Esophagus muscularis mucosa (tissue), 4 donors: ENCODE measurements around the gene KCNH4. TPM values are rescaled to one million over a fixed set of nuclear protein-coding genes. Genes with fewer than 3 reads are reported as not detected.

Experiments used
- DNase-seq: peaks from one replicate; pipeline ENCODE4 v3.0.0-alpha.2; 2017; ENCODE audit errors: extremely low spot score
- H3K27ac ChIP-seq, 4 donors: fragments of 200-600 bp; sonication (generic); replicated peaks in 1 of 4; 1 replicate in 3 of 4; 2 replicates in 1 of 4; pipeline ENCODE4 v1.5.1; 2016 to 2019; ENCODE audit warnings: mild to moderate bottlenecking in 1 of 4
- H3K27me3 ChIP-seq, 4 donors: fragments of 200-600 bp; sonication (generic); one replicate each; pipeline versions ENCODE4 v1.5.1 to v1.6.0; 2016 to 2019
- H3K36me3 ChIP-seq, 4 donors: fragments of 200-600 bp; sonication (generic); one replicate each; pipeline ENCODE4 v1.5.1; 2016 to 2019
- H3K4me1 ChIP-seq, 4 donors: fragments of 200-600 bp; sonication (generic); one replicate each; pipeline ENCODE4 v1.5.1; 2016 to 2019
- H3K4me3 ChIP-seq, 4 donors: fragments of 200-600 bp; sonication (generic); 1 replicate in 2 of 4; 2 replicates in 2 of 4; pipeline ENCODE4 v1.5.1; 2016 to 2019; ENCODE audit warnings: mild to moderate bottlenecking in 4 of 4, moderate library complexity in 1 of 4
- H3K9me3 ChIP-seq, 4 donors: fragments of 200-600 bp; sonication (generic); 1 replicate in 3 of 4; 2 replicates in 1 of 4; pipeline ENCODE4 v1.5.1; 2016 to 2019
- EP300 ChIP-seq: sonication (generic); formaldehyde crosslinking; IDR thresholded peaks from one replicate; pipeline ENCODE4 v1.6.1; 2017; ENCODE audit warnings: antibody characterized with exemption
- POLR2A ChIP-seq: fragments of 450-650 bp; IDR thresholded peaks from one replicate; pipeline ENCODE4 v1.6.1; 2017; ENCODE audit warnings: antibody characterized with exemption, moderate library complexity, mild to moderate bottlenecking, low read depth
- POLR2AphosphoS5 ChIP-seq, 2 donors: sonication (generic); formaldehyde crosslinking; IDR thresholded peaks; one replicate each; pipeline ENCODE4 v1.6.1; 2017; ENCODE audit warnings: antibody characterized with exemption in 2 of 2
- WGBS: methylation state at CpG from one replicate; pipeline ENCODE4 v1.1.5; 2018; 5-methylcytosine and 5-hydroxymethylcytosine counted together
- intact Hi-C: fragments of 100-400 bp; cut with DNase I; formaldehyde crosslinking; loops from one replicate; pipeline ENCODE4 v1.15.1; 2023
- total RNA-seq, 4 donors: library from RNA; depleted of rRNA; stranded (reverse); fragments of >200 nt; gene quantifications; one replicate each; pipeline versions ENCODE4 v1.1.0 to v1.2.1, GENCODE V29; 2016
- TF ChIP-seq, protein P1 (sequence below), 3 experiments: fragments of 200-600 bp in 2 of 3; fragments of 450-650 bp in 1 of 3; sonication (generic) in 2 of 3; IDR thresholded peaks; one replicate each; pipeline ENCODE4 v1.5.1; 2017 to 2019; ENCODE audit warnings: antibody characterized with exemption in 3 of 3, mild to moderate bottlenecking in 2 of 3, moderate library complexity in 1 of 3

The KCNH4 gene
- total RNA-seq, 4 donors from 2014 or later = 0.17 to 0.42 (median 0.26) TPM

DNA sequence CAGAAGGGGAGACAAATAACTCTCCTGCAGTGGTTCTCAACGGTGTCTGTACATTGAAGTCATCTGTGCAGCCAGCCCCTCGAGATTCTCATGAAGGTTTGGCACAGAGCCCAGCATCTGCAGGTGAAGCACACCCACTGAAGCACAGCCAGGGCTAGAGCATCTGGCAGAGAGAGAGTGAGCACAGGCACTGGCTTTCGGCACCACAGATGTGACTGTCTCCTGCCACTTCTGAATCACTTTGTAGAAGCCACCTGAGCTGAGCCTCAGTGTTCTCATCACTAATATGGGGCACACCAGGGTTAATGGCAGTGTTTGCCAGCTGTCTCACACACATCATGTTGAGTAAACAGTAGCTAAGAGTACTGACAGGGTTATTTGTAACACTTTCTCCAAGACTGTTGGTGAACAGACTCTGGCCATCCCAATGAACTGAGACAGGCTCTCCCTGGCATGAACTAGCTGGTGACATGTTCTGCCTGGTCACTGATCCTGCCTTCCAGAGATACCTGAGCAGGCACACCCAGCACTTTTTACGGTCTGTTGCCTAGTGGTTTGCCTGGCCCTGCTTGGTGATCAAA, 47.4 kb downstream of the KCNH4 start:
- H3K9me3 ChIP-seq = no peaks in the 10 kb centered on the region
- H3K27ac ChIP-seq = peak overlapping the region; percentile 31 to 68 (median 48)
- no peak overlapping the region for H3K4me3 ChIP-seq
- H3K36me3 ChIP-seq = peaks cover 16 to 27% (median 23%) of the 10 kb centered on the region in 4 donors
- no peaks in the 10 kb centered on the region for H3K27me3 ChIP-seq
- H3K4me1 ChIP-seq = peaks cover 89 to 95% (median 91%) of the 10 kb centered on the region in 4 donors
- DNase-seq = no peak
- TF ChIP-seq EP300 (no peak), POLR2AphosphoS5 (IDR thresholded peaks at IDR 0.05) (no peak), POLR2A (no peak)
- TF ChIP-seq, protein P1, sequence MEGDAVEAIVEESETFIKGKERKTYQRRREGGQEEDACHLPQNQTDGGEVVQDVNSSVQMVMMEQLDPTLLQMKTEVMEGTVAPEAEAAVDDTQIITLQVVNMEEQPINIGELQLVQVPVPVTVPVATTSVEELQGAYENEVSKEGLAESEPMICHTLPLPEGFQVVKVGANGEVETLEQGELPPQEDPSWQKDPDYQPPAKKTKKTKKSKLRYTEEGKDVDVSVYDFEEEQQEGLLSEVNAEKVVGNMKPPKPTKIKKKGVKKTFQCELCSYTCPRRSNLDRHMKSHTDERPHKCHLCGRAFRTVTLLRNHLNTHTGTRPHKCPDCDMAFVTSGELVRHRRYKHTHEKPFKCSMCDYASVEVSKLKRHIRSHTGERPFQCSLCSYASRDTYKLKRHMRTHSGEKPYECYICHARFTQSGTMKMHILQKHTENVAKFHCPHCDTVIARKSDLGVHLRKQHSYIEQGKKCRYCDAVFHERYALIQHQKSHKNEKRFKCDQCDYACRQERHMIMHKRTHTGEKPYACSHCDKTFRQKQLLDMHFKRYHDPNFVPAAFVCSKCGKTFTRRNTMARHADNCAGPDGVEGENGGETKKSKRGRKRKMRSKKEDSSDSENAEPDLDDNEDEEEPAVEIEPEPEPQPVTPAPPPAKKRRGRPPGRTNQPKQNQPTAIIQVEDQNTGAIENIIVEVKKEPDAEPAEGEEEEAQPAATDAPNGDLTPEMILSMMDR (IDR thresholded peaks at IDR 0.05) = no peak
- WGBS = 25% methylated on average over 3 of the region's 4 CpGs
- intact Hi-C loops = no loop called here

DNA sequence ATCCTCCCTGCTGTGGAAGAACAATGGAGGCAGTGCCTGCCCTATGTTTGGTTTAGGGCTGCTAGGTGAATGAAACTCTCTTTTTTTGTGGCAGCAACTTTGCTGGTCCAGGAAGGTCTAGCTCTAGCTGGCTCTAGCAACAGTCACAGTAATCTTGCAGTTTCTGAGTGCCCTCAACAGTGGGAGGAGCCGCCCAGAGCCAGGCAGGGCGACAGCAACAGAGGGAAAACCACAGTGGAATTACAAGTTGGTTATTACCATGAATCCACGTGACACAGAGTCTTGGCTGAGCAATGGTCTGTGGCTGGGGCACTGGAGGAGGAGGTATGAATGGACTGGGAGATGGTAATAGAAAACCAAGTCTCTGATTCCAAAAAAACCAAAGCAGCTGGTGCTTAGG, 48.0 kb downstream of the KCNH4 start:
- Histone ChIP-seq H3K27ac (peak overlapping the region; percentile 31 to 68 (median 48)), H3K36me3 (peaks cover 22 to 33% (median 29%) of the 10 kb centered on the region in 4 donors), H3K9me3 (no peaks in the 10 kb centered on the region), H3K4me1 (peaks cover 87 to 91% (median 89%) of the 10 kb centered on the region in 4 donors), H3K27me3 (no peaks in the 10 kb centered on the region), H3K4me3 (peak overlapping the region in 1 of 4 donors; percentile 17)
- intact Hi-C loops = no loop called here
- WGBS = 69% methylated on average over 3 of the region's 3 CpGs
- TF ChIP-seq POLR2A (no peak), POLR2AphosphoS5 (IDR thresholded peaks at IDR 0.05) (no peak), EP300 (no peak)
- TF ChIP-seq, protein P1 (IDR thresholded peaks at IDR 0.05) = no peak
- no peak for DNase-seq

DNA sequence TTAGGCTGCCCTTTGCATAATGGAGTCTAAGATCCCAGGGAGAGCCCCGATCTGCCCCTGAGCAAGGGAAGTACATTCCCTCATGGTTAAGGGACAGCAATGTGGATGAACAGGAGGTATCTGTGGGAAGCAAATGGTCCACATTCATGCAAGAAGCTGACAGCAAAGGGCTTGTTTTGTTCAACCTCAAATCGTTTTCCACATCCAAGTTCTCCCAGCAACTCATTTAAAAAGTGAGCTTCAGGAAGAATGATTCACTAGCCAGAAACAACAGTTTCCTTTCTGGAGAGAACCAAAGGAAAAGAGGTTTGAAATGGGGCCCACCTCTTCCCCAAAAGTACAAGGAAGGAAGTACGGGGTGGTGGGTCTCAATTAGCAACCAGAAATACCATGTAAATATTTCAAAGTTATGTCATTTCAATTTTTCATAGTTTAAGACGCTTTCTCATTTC, 48.9 kb downstream of the KCNH4 start:
- Histone ChIP-seq H3K27me3 (no peaks in the 10 kb centered on the region), H3K4me1 (peaks cover 79 to 88% (median 85%) of the 10 kb centered on the region in 4 donors), H3K27ac (peak overlapping the region; percentile 41 to 68 (median 52)), H3K4me3 (no peak overlapping the region), H3K36me3 (peaks cover 32 to 42% (median 38%) of the 10 kb centered on the region in 4 donors), H3K9me3 (no peaks in the 10 kb centered on the region)
- WGBS = 53% methylated on average over 4 of the region's 4 CpGs
- intact Hi-C loops = no loop called here
- TF ChIP-seq, protein P1 (IDR thresholded peaks at IDR 0.05) = no peak
- TF ChIP-seq POLR2A (no peak), EP300 (no peak), POLR2AphosphoS5 (IDR thresholded peaks at IDR 0.05) (peak in 1 of 2 donors; percentile 40)
- no peak for DNase-seq

DNA sequence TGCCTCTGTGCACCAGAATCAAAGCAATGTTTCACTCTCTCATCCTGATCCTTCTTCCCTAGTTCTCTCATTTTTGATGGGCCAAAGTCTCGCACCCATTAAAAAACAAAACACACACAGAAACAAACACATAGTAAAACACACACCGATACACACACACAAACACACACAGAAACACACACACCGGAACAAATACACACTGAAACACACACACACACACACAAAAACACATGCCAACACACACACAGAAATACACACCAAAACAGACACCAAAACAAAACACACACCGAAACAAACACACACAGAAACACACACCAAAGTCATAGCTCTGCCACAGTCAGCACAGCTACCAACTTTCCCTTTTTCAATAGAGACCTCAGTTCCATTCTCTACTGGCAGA, 49.7 kb downstream of the KCNH4 start:
- Histone ChIP-seq H3K9me3 (no peaks in the 10 kb centered on the region), H3K27ac (peak overlapping the region; percentile 41 to 68 (median 52)), H3K36me3 (peaks cover 39 to 50% (median 46%) of the 10 kb centered on the region in 4 donors), H3K4me3 (no peak overlapping the region), H3K4me1 (peaks cover 71 to 80% (median 79%) of the 10 kb centered on the region in 4 donors), H3K27me3 (no peaks in the 10 kb centered on the region)
- DNase-seq = no peak
- no peak for TF ChIP-seq POLR2A
- no peak for TF ChIP-seq EP300
- TF ChIP-seq, protein P1 (IDR thresholded peaks at IDR 0.05) = no peak
- no peak for TF ChIP-seq POLR2AphosphoS5 (IDR thresholded peaks at IDR 0.05)
- 96% methylated on average over 4 of the region's 4 CpGs for WGBS
- intact Hi-C loops = no loop called here
